GM06990 (cell line): Measurements from ENCODE around the gene FBF1.
"Not testable (repeated sequence)": the region's sequence is repeated elsewhere in the genome, so short reads cannot be mapped to it uniquely, and the experiment has no call there.

Experiments
- DNase-seq: peaks from one replicate; pipeline ENCODE4 v3.0.0-alpha.2; 2011; ENCODE audit not compliant: insufficient read length; ENCODE audit errors: extremely low read depth
- H3K27me3 ChIP-seq: replicated peaks from 2 replicates; pipeline ENCODE4 v1.6.0; 2011; ENCODE audit warnings: low read length; ENCODE audit not compliant: control insufficient read depth, insufficient read depth
- H3K36me3 ChIP-seq: 2 replicates; pipeline ENCODE4 v1.5.1; 2011; ENCODE audit warnings: low read length; ENCODE audit not compliant: control insufficient read depth, insufficient read depth
- H3K4me3 ChIP-seq: replicated peaks from 2 replicates; pipeline ENCODE4 v1.5.1; 2011; ENCODE audit warnings: low read depth, mild to moderate bottlenecking, control low read depth, low read length
- TF ChIP-seq, protein P1 (sequence below): IDR thresholded peaks from 2 replicates; pipeline ENCODE4 v1.5.1; 2011; ENCODE audit warnings: low read length, control low read depth, mild to moderate bottlenecking, inconsistent platforms; ENCODE audit not compliant: insufficient read depth, poor library complexity, severe bottlenecking

FBF1 gene

GRCh38 chr17:75874323-75875181 is 66.3 kb downstream of the FBF1 start:
- DNase-seq = no peak
- Histone ChIP-seq H3K36me3 (no peaks in the 10 kb centered on the region), H3K27me3 (no peaks in the 10 kb centered on the region), H3K4me3 (no peak overlapping the region)
- TF ChIP-seq, protein P1, sequence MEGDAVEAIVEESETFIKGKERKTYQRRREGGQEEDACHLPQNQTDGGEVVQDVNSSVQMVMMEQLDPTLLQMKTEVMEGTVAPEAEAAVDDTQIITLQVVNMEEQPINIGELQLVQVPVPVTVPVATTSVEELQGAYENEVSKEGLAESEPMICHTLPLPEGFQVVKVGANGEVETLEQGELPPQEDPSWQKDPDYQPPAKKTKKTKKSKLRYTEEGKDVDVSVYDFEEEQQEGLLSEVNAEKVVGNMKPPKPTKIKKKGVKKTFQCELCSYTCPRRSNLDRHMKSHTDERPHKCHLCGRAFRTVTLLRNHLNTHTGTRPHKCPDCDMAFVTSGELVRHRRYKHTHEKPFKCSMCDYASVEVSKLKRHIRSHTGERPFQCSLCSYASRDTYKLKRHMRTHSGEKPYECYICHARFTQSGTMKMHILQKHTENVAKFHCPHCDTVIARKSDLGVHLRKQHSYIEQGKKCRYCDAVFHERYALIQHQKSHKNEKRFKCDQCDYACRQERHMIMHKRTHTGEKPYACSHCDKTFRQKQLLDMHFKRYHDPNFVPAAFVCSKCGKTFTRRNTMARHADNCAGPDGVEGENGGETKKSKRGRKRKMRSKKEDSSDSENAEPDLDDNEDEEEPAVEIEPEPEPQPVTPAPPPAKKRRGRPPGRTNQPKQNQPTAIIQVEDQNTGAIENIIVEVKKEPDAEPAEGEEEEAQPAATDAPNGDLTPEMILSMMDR = no peak

- TF ChIP-seq, protein P1 = no peak
- H3K27me3 ChIP-seq = no peaks in the 10 kb centered on the region
- no peaks in the 10 kb centered on the region for H3K36me3 ChIP-seq
- H3K4me3 ChIP-seq = no peak overlapping the region
- DNase-seq = no peak
Observed at GRCh38 chr17:75873587-75874322, 67.1 kb downstream of the FBF1 start.

GRCh38 chr17:75872434-75873351 is 68.1 kb downstream of the FBF1 start:
- TF ChIP-seq, protein P1 = no peak
- DNase-seq = no peak
- H3K27me3 ChIP-seq = no peaks in the 10 kb centered on the region
- no peak overlapping the region for H3K4me3 ChIP-seq
- no peaks in the 10 kb centered on the region for H3K36me3 ChIP-seq

GRCh38 chr17:75870228-75870627 is 70.6 kb downstream of the FBF1 start:
- not testable (repeated sequence) for H3K27me3 ChIP-seq, H3K36me3 ChIP-seq, DNase-seq, H3K4me3 ChIP-seq

DNA sequence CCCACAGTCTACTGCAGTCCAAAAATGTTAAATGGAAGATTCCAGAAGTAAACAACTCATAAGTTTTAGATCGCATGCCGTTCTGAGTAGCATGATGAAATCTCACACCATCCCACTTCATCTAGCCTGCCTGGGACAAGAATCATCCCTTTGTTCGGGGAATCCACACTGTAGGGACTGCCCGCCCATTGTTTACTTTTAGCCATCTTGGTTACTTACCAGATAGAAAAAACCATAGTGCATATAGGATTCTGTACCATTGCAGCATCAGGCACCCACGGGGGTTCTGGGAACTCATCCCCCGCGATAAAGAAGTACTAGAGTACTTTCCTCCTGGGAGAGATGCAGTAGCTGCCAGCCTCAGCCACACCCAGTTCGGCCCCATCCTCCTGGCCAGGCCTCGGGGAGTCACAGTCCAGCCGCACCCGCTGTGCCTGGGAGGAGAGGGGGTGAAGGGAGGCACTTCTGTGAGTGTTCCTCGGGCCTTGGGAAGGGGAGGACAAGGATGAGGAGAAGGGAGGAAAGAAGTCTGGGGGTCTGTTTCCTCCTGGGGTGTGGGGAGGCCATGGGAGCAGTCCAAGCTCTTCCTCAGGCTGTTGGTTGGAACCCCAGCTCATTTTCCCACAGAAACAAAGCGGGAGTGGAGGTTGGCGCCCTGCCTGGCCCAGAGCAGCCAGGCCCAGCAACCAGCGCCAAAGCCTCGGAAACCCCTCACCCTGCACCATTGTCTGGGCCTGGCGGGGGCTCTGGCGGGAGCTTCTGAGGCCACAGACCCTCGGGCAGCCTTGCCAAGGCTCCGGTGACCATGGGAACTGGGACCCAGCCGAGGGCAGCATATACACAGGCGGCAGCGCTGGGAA is 71.3 kb downstream of the FBF1 start:
- DNase-seq = no peak
- Histone ChIP-seq H3K4me3 (no peak overlapping the region), H3K36me3 (no peaks in the 10 kb centered on the region), H3K27me3 (no peaks in the 10 kb centered on the region)
- TF ChIP-seq, protein P1 = no peak

- not testable (repeated sequence) for DNase-seq, H3K4me3 ChIP-seq, H3K27me3 ChIP-seq, H3K36me3 ChIP-seq
Observed at GRCh38 chr17:75868730-75869281, 72.0 kb downstream of the FBF1 start.

- not testable (repeated sequence) for H3K36me3 ChIP-seq, H3K27me3 ChIP-seq, DNase-seq, H3K4me3 ChIP-seq
Observed at GRCh38 chr17:75865404-75866188, 75.2 kb downstream of the FBF1 start.

DNA sequence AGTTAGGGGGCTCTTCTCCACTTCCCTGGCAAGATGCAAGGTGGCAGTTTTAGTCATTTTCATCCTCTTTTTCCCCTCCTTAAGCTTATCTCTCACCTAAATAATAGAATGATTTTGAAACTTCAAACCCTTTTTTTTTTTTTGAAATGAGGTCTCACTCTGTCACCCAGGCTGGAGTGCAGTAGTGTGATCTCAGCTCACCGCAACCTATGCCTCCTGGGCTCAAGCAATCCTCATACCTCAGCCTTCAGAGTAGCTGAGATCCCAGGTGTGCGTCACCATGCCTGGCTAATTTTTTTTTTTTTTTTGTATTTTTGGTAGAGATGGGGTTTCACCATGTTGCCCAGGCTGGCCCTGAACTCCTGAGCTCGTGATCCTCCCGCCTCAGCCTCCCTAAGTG is 76.0 kb downstream of the FBF1 start:
- not testable (repeated sequence) for H3K4me3 ChIP-seq, H3K36me3 ChIP-seq, DNase-seq, H3K27me3 ChIP-seq
